OCI-LY7 (cell line): Measurements from ENCODE around the gene C18orf32. TPM values are rescaled to one million over a fixed set of nuclear protein-coding genes. Genes with fewer than 3 reads are reported as not detected.

ENCODE experiments used
- BruUV-seq: library from RNA; stranded (reverse); fragments of 400-500 nt; replicated peaks from 2 replicates; lab custom pipeline; 2021; lab: Mats Ljungman, UMichigan
- CTCF ChIA-PET: fragments of 300-600 bp; sonication (Branson Sonifier 250); formaldehyde crosslinking; loops from one replicate; lab custom pipeline; 2022; ENCODE audit warnings: antibody characterized with exemption; ENCODE audit not compliant: unreplicated experiment; lab: Charles Lee
- POLR2A ChIA-PET: fragments of 300-600 bp; sonication (Branson Sonifier 250); formaldehyde crosslinking; loops from one replicate; lab custom pipeline; 2022; ENCODE audit warnings: antibody characterized with exemption; lab: Charles Lee
- DNase-seq: peaks from one replicate; pipeline ENCODE4 v3.0.0-alpha.2; 2015; ENCODE audit warnings: low spot score
- H2AFZ ChIP-seq: fragments of 200-600 bp; sonication (generic), shearing (Covaris generic); 2 replicates; pipeline ENCODE4 v1.6.1; 2014; ENCODE audit warnings: mild to moderate bottlenecking, antibody characterized with exemption, low read length, moderate library complexity
- H3K27ac ChIP-seq: fragments of 200-600 bp; sonication (generic); 2 replicates; pipeline ENCODE4 v1.5.1; 2014; ENCODE audit warnings: mixed run types, low read depth, mild to moderate bottlenecking, moderate library complexity, low read length, inconsistent platforms; ENCODE audit not compliant: poor library complexity, severe bottlenecking
- H3K36me3 ChIP-seq: fragments of 200-600 bp; sonication (generic); 2 replicates; pipeline ENCODE4 v1.6.1; 2014; ENCODE audit warnings: mild to moderate bottlenecking, antibody characterized with exemption, low read length, moderate library complexity, mixed read lengths; ENCODE audit not compliant: insufficient read depth
- H3K4me1 ChIP-seq: fragments of 200-600 bp; sonication (generic); 2 replicates; pipeline ENCODE4 v1.5.1; 2014; ENCODE audit warnings: mild to moderate bottlenecking, low read length; ENCODE audit not compliant: insufficient read depth, poor library complexity, severe bottlenecking
- H3K4me2 ChIP-seq: fragments of 200-600 bp; sonication (generic); 2 replicates; pipeline ENCODE4 v1.6.1; 2014; ENCODE audit warnings: mild to moderate bottlenecking, low read length
- H3K4me3 ChIP-seq: fragments of 200-600 bp; sonication (generic); 2 replicates; pipeline ENCODE4 v1.5.1; 2014; ENCODE audit warnings: mild to moderate bottlenecking, low read depth, low read length; ENCODE audit not compliant: poor library complexity, severe bottlenecking
- H3K79me2 ChIP-seq: fragments of 200-600 bp; sonication (generic); 2 replicates; pipeline ENCODE4 v1.6.1; 2016; ENCODE audit warnings: low read depth, mild to moderate bottlenecking, low read length, moderate library complexity, mixed read lengths; ENCODE audit not compliant: insufficient read depth
- H3K9me2 ChIP-seq: fragments of 200-600 bp; sonication (generic); 2 replicates; pipeline ENCODE4 v1.6.1; 2016; ENCODE audit warnings: mild to moderate bottlenecking, low read length, mixed read lengths; ENCODE audit not compliant: insufficient read depth
- H3K9me3 ChIP-seq: fragments of 200-600 bp; sonication (generic); 2 replicates; pipeline ENCODE4 v1.6.1; 2014; ENCODE audit warnings: mild to moderate bottlenecking, mixed run types, low read length, mixed read lengths
- H4K20me1 ChIP-seq: fragments of 200-600 bp; sonication (generic); 2 replicates; pipeline ENCODE4 v1.6.1; 2014; ENCODE audit warnings: mild to moderate bottlenecking, antibody characterized with exemption, low read length, moderate library complexity, mixed read lengths; ENCODE audit not compliant: insufficient read depth
- CTCF ChIP-seq: fragments of 200-600 bp; sonication (generic); conservative IDR thresholded peaks from 2 replicates; pipeline ENCODE4 v1.5.1; 2014; ENCODE audit warnings: mild to moderate bottlenecking, antibody characterized with exemption, low read length, moderate library complexity, mixed read lengths
- EZH2phosphoT487 ChIP-seq: fragments of 200-600 bp; sonication (generic); IDR thresholded peaks from 2 replicates; pipeline ENCODE4 v1.6.1; 2018; ENCODE audit warnings: low read depth, borderline replicate concordance, mild to moderate bottlenecking, mixed run types, antibody characterized with exemption, low read length, moderate library complexity, mixed read lengths
- intact Hi-C: fragments of 100-400 bp; cut with micrococcal nuclease; formaldehyde crosslinking; loops from one replicate; pipeline ENCODE4 v1.10.0; 2022; ENCODE audit not compliant: unreplicated experiment
- total RNA-seq, 2 experiments: library from RNA; depleted of rRNA in 1 of 2; stranded (reverse); fragments of >200 nt in 1 of 2; shearing (Covaris generic) in 1 of 2; gene quantifications; 2 replicates each; pipeline ENCODE4 v1.2.3, GENCODE V29; 2014 to 2022

C18orf32 gene
- total RNA-seq, 2 experiments from 2014 or later: 6.8 to 11.1 TPM

- H3K9me3 ChIP-seq: no peaks in the 10 kb centered on the region
- H3K36me3 ChIP-seq: peaks cover 21% of the 10 kb centered on the region
- TF ChIP-seq CTCF (no peak), EZH2phosphoT487 (no peak)
- CTCF ChIA-PET: no interaction called here
- H3K79me2 ChIP-seq: peaks cover 23% of the 10 kb centered on the region
- no peak overlapping the region for H3K4me3 ChIP-seq
- no TSS peak for BruUV-seq
- H3K27ac ChIP-seq: no peak overlapping the region
- peaks cover 28% of the 10 kb centered on the region for H3K4me1 ChIP-seq
- peaks cover under 1% of the 10 kb centered on the region; the same call in 1 of the 2 replicates for H4K20me1 ChIP-seq
- no peak overlapping the region for H2AFZ ChIP-seq
- H3K4me2 ChIP-seq: no peak overlapping the region
- DNase-seq: no peak
- intact Hi-C loops: no loop called here
- POLR2A ChIA-PET: no interaction called here
- H3K9me2 ChIP-seq: no peaks in the 10 kb centered on the region
Measured at GRCh38 chr18:49495076-49495475, 8.0 kb upstream of the C18orf32 start.

- no TSS peak for BruUV-seq
- Histone ChIP-seq H3K4me1 (peaks cover 32% of the 10 kb centered on the region), H2AFZ (no peak overlapping the region), H3K9me3 (no peaks in the 10 kb centered on the region), H3K36me3 (peaks cover 25% of the 10 kb centered on the region), H3K27ac (no peak overlapping the region), H3K9me2 (no peaks in the 10 kb centered on the region), H3K4me2 (no peak overlapping the region), H3K79me2 (peaks cover 27% of the 10 kb centered on the region), H4K20me1 (peaks cover 5% of the 10 kb centered on the region; the same call in 1 of the 2 replicates), H3K4me3 (no peak overlapping the region)
- no peak for DNase-seq
- no peak for TF ChIP-seq EZH2phosphoT487
- TF ChIP-seq CTCF: no peak
- ChIA-PET CTCF (no interaction called here), POLR2A (interaction anchor here (0.7 kb wide), 1 partner anchor 1154 kb away, joined by 5 read pairs; no protein-coding TSS in a partner anchor)
- intact Hi-C loops: loop anchor here (5.0 kb wide), 1 partner anchor 318 kb away; the partner anchor contains the start of gene ACAA2
Measured at GRCh38 chr18:49494660-49495059, 7.6 kb upstream of the C18orf32 start.

GRCh38 chr18:49492694-49493033, 5.6 kb upstream of the C18orf32 start:
- no peak for DNase-seq
- H3K27ac ChIP-seq: no peak overlapping the region
- peak overlapping the region; percentile 100 for H3K4me3 ChIP-seq
- ChIA-PET POLR2A (no interaction called here), CTCF (no interaction called here)
- H2AFZ ChIP-seq: peak overlapping the region; percentile 99
- H3K4me1 ChIP-seq: peaks cover 37% of the 10 kb centered on the region
- no peak for TF ChIP-seq CTCF
- TF ChIP-seq EZH2phosphoT487: no peak
- peaks cover 32% of the 10 kb centered on the region for H3K79me2 ChIP-seq
- peaks cover 45% of the 10 kb centered on the region for H3K36me3 ChIP-seq
- intact Hi-C loops: loop anchor here (5.0 kb wide), 1 partner anchor 320 kb away; the partner anchor contains the start of gene ACAA2
- no peaks in the 10 kb centered on the region for H3K9me3 ChIP-seq
- H4K20me1 ChIP-seq: peaks cover 10% of the 10 kb centered on the region; the same call in 1 of the 2 replicates
- no TSS peak for BruUV-seq
- peak overlapping the region; percentile 32 for H3K4me2 ChIP-seq
- no peaks in the 10 kb centered on the region for H3K9me2 ChIP-seq
